BJ (cell line): ENCODE measurements around the gene TSPAN18. TPM values are rescaled to one million over a fixed set of nuclear protein-coding genes. Genes with fewer than 3 reads are reported as not detected.

Source experiments
- CTCF ChIA-PET: fragments of 350-600 bp; formaldehyde crosslinking; extraction: SDS; loops from one replicate; lab custom pipeline; 2021; ENCODE audit warnings: antibody characterized with exemption, inconsistent platforms; lab: Yijun Ruan, JAX
- POLR2A ChIA-PET: fragments of 300-600 bp; sonication (Branson Sonifier 250); formaldehyde crosslinking; extraction: SDS; loops from one replicate; lab custom pipeline; 2021; ENCODE audit warnings: antibody characterized with exemption; lab: Charles Lee
- DNase-seq: peaks from one replicate; pipeline ENCODE4 v3.0.0-alpha.2; 2011; ENCODE audit warnings: low read depth
- H3K27me3 ChIP-seq: 2 replicates; pipeline ENCODE4 v1.6.0; 2011; ENCODE audit warnings: low read length; ENCODE audit not compliant: control insufficient read depth, insufficient read depth
- H3K36me3 ChIP-seq: 2 replicates; pipeline ENCODE4 v1.5.1; 2011; ENCODE audit warnings: low read length; ENCODE audit not compliant: control insufficient read depth, insufficient read depth
- H3K4me3 ChIP-seq: 2 replicates; pipeline ENCODE4 v1.5.1; 2011; ENCODE audit warnings: low read depth, mild to moderate bottlenecking, control low read depth, low read length
- CTCF ChIP-seq: IDR thresholded peaks from 2 replicates; pipeline ENCODE4 v1.5.1; 2011; ENCODE audit warnings: low read depth, mild to moderate bottlenecking, control low read depth, inconsistent platforms, low read length, moderate library complexity; ENCODE audit not compliant: insufficient read depth
- polyA plus RNA-seq: library from polyadenylated mRNA; depleted of rRNA; stranded (reverse); fragments of >200 nt; gene quantifications from 2 replicates; pipeline ENCODE4 v1.2.3, GENCODE V29; 2011

Gene TSPAN18
- polyA plus RNA-seq, 1 experiment: 0.55 TPM

DNA sequence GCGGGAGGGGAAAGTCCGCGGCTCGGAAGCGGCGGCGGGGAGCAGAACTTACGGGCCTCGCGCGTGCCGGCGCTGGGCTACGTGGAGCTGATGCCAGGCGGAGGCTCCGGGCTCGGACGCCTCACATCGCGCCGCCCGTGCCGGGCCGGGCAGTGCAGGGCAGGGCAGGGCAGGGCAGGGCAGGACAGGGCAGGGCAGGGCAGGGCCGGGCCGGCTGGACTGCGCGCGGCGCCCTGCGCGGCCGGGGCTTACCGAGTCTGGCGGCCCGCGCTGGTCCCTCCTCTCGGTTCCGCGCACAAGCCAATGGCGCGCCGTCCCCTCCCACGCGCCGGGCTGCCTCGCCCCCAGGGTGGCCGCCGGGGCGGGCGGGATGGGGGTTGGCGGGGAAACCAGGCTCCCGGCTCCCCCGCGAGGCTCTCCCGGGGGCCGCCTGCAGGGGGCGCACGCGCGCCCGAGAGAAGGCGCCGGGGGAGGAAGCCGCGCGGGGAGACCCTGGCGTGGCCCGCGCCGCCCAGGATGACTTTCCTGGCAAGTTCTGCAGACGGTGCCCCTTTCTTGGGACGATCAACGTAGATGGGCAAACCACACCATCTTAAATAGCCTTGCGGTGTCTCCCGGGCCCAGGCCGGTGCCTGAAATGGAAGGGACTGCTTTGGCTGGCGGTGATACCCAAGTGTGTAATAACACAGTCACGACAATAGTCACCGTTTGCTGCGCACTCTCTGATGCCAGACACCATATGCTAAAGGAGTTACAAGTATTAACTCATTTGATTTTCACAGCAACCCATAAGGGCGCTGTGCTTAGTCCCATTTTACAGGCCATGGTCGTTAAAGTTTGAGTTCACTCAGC is 224.1 kb downstream of the TSPAN18 start, which contains the start of gene TP53I11:
Gene TP53I11, minus strand, starts transcription at position 259 of the 852 bp plus-strand sequence. CDS start 12,548 bp downstream, outside the sequence.
- Histone ChIP-seq H3K27me3 (no peaks in the 10 kb centered on the region), H3K36me3 (peaks cover 4% of the 10 kb centered on the region), H3K4me3 (peak within 1 kb of the TSS; percentile 92)
- ChIA-PET CTCF (interaction anchor here (0.7 to 1.4 kb wide), 10 partner anchors 10 to 155 kb away, joined by 3 to 11 read pairs (median 4); no protein-coding TSS in a partner anchor), POLR2A (no interaction called here)
- peak; percentile 37 for TF ChIP-seq CTCF
- peak; percentile 18 for DNase-seq

DNA sequence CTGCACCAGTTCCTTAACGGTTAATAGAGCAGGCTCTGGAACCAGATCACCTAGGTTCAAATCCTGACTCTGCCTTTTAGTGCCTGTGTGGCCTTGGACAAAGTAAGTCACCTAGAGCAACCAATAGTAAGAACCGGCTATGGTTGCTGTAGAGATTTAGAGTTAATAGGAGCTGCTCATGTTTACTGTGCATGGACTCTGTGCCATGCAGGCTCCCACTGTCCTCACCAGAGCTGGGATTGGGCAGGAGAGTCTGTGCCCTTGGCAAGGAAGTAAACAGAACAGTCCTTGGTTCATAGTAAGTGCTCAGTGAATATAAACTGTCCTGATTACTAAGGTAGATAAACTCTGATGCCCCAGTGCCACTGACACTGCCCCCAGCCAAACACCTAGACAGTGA is 225.3 kb downstream of the TSPAN18 start:
- CTCF ChIA-PET: interaction anchor here (1.0 to 1.4 kb wide), 3 partner anchors 10 to 153 kb away, joined by 4 to 6 read pairs (median 5); no protein-coding TSS in a partner anchor
- POLR2A ChIA-PET: no interaction called here

DNA sequence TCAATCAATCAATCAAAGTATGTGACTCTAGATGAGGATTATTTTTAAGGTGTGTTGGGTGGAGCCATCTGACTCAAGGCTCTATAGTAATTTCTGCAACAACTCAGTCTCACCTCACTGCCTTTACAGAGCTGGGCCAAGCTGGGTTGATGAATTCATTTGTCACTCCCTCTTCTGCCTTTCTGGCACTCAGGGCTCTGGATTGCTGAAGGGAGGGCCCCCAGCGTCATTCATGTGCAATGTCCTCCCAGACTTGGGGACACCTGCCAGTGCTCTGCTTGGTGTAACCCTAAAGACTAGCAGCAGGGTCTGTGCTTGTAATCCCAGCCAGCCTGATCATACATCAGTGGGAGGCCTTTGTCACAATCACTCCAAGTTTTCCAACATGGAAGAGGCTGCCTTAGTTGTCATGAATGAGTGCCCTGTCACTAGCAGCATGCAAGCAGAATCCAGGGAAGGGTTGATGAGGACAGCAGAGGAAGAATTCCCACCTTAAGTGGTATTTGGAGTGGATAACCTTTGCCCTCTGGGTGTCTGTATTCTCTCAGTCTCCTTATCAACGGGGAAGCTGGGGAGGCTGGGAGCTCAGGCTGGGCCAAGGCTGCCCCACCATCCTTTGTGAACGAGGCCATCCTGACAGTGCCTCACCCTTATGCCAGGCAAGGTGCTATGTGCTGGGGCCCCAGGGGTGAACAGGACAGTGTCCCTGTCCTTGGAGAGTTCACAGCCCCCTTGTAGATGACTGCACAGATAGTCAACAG is 225.9 kb downstream of the TSPAN18 start:
- Histone ChIP-seq H3K4me3 (no peak overlapping the region), H3K27me3 (no peaks in the 10 kb centered on the region; the same call in 1 of the 2 replicates), H3K36me3 (no peaks in the 10 kb centered on the region)
- TF ChIP-seq CTCF: no peak
- no peak for DNase-seq
- ChIA-PET POLR2A (no interaction called here), CTCF (interaction anchor here (1.0 to 1.4 kb wide), 3 partner anchors 9 to 152 kb away, joined by 4 to 6 read pairs (median 5); no protein-coding TSS in a partner anchor)

More for the DNA sequence above, 225.3 kb downstream of the TSPAN18 start:
- no peak overlapping the region for H3K4me3 ChIP-seq
- H3K36me3 ChIP-seq: no peaks in the 10 kb centered on the region
- H3K27me3 ChIP-seq: no peaks in the 10 kb centered on the region; the same call in 1 of the 2 replicates
- DNase-seq: no peak
- no peak for TF ChIP-seq CTCF

DNA sequence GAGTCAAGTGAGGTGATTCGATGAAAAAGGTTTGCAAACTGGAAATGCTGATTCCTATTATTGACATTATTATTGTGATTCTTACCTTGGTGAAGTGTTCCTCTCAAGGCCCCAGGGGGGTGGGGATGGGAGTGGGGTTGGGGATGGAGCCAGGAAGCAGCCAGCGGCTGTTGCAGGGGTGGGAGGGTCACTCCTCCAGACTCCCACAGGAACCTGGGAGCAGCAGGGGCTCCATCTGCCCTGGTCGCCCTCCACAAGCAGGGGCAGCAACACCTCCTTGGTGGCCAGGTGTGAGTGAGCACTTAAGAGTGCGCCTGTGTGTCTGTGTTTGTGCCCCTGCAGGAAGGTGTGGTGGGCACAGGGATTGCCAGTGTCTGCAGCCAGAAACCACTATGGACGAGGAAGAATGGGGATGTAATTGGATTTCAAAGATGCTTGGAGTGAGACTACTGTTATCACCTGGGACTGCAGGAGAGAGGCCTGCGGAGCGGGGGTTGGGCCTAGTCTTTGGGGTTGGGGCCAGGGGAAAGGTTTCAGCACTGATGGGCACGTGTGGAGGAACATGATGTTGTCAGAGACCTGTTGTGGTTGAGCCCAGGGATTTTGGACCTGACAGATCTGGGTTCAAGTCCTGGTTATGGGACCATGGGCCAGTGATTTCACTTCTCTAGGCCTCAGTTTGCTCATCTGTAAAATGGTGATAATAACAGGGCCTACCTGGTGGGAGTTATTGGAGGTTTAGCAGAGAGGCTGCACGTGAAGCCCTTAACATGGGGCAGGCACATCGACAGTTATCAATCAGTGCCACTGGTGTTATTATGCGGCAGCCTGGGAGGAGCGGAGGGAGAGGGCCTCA is 227.5 kb downstream of the TSPAN18 start:
- DNase-seq: no peak
- Histone ChIP-seq H3K36me3 (no peaks in the 10 kb centered on the region), H3K27me3 (peaks cover 4% of the 10 kb centered on the region), H3K4me3 (no peak overlapping the region)
- POLR2A ChIA-PET: no interaction called here
- no peak for TF ChIP-seq CTCF
- CTCF ChIA-PET: interaction anchor here (0.8 to 1.6 kb wide), 6 partner anchors 11 to 151 kb away, joined by 3 to 8 read pairs (median 3); no protein-coding TSS in a partner anchor
